GM19193 (cell line): ENCODE measurements around the gene DCTN3.
A peak's percentile ranks its signal among the peaks of the same experiment; 100 is the strongest.

Experiments
- POLR2A ChIP-seq: IDR thresholded peaks from 4 replicates; pipeline ENCODE4 v1.6.1; 2011; ENCODE audit not compliant: insufficient read depth, insufficient read length; ENCODE audit errors: extremely low read depth

DCTN3 gene

DNA sequence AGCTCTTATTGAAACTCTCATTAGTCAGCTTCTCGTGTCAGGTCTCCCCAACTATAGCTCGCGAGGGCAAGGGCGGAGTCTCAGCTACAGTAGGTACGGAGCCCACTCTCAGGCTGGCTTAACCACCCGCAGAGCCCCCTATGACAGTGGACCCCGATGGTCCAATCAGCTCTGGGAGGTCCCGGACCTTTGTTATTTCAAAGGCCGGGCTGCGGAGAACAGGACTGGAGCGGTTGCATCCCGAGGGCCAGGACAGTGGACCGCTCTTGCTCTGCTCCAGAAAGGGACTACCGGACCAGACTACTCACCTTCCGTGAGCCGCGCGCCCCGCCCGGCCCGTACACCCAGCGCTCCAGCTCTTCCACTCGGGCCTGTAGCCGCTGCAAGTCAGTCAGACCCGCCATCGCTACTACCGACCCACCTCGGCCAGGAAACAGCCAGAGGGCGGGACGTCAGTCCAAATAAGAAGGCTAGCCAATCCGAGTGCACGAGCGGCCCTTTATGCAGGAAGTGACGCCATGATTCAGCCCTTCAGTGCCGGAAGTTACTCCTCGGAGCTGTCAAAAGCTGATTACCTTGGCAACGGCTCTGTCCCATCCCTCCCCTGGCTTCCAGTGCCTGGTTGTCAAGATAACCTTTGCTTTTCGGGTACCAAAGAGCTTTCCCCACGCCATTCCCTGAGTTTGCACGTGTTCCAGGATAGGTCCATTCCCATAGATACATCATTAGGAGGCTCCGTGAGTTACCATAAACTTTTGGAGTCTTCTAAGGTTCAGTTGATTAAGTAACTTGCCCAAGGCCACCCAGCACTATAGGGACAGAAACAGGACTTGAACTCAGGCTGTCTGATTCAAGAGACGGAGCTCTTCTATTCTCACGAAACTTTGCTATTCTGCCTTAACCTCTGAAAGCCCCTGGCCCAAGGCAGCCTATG, at the start of gene DCTN3:
DCTN3 (minus strand) TSS at position 435 of the 934 bp plus-strand sequence; CDS start at position 404, 31 bp downstream.
- TF ChIP-seq POLR2A: peak; percentile 80

GRCh38 chr9:34665381-34666250, 45.3 kb upstream of the DCTN3 start:
- TF ChIP-seq POLR2A: peak; percentile 13

- no peak for TF ChIP-seq POLR2A
Measured at GRCh38 chr9:34665067-34665380, 44.7 kb upstream of the DCTN3 start.

GRCh38 chr9:34664281-34665066, 44.2 kb upstream of the DCTN3 start:
- TF ChIP-seq POLR2A: no peak

GRCh38 chr9:34663303-34663605, 43.0 kb upstream of the DCTN3 start:
- TF ChIP-seq POLR2A: no peak

DNA sequence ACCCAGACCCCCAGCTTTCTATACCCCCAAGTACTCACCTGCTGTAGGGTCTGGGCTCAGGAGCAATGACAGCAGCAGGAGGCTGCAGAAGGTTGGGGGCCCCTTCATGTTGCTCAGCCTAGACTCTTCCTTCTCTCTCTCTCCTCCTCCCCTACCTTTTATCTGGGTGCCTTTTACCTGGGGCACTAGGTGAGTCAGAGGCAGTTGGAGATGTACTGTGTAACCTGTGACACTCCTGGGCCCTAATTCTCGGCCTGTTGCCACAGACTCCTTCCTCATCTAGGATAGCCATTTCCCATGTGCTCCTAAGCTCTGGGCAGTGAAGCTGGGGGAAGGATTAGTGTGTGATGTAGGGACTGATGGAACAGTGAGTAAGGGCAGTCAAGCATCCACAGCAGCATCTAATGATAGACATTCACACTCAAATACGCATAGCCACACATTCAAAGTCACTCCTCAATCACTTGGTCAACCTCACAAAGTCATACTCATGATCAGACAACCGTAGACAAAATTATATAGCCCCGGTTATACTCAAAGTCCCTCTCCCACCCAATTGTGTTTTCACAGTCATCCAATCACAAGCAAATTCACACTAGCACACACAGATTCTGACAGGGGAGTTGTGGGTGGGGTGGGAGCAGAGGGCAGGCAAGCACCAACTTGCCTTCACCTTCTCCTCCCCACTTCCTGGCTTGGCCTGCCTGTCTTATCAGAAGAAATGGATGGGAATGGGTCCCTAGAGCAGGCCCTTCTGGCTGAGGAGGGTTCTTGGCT, 42.4 kb upstream of the DCTN3 start, which contains the start of gene CCL27:
CCL27 (minus strand) TSS at position 132 of the 777 bp plus-strand sequence; CDS start at position 108, 24 bp downstream.
- TF ChIP-seq POLR2A: no peak

GRCh38 chr9:34659592-34660253, 39.4 kb upstream of the DCTN3 start:
- no peak for TF ChIP-seq POLR2A

- TF ChIP-seq POLR2A: no peak
Measured at GRCh38 chr9:34658461-34658860, 38.2 kb upstream of the DCTN3 start.

DNA sequence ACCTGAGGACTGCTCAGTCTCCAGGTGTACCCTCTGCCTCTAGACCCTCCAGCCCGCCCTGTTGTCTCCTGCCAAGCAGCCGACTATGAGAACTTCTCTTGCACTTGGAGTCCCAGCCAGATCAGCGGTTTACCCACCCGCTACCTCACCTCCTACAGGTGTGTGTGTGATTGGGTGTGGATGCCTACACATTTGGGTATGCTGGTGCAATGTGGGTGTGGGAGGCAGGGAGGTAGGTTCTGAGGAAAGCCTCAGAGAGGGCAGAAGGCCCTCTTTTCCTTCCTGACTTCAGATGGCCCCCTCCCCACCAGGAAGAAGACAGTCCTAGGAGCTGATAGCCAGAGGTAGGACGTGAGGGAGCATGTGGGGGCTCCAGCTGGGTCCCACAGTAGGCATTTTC, 36.7 kb upstream of the DCTN3 start:
- TF ChIP-seq POLR2A: no peak

DNA sequence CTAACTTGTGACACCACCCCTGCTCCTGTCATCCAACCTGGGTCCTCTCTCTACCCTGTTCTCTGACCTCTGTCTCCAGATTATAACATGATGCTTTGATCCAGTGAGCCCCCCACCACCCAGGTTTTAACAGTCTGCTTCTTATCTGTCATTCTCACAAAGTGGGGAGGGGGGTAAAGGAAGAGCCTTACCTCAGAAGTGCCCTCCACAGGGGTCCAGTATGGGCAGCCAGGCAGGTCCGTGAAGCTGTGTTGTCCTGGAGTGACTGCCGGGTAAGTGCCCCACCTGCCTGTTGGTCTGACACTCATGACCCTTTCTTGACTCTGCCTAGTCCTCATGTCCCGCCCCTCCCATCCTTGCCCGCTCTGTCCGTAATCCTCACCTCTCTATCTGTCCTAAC, 35.1 kb upstream of the DCTN3 start:
- no peak for TF ChIP-seq POLR2A

DNA sequence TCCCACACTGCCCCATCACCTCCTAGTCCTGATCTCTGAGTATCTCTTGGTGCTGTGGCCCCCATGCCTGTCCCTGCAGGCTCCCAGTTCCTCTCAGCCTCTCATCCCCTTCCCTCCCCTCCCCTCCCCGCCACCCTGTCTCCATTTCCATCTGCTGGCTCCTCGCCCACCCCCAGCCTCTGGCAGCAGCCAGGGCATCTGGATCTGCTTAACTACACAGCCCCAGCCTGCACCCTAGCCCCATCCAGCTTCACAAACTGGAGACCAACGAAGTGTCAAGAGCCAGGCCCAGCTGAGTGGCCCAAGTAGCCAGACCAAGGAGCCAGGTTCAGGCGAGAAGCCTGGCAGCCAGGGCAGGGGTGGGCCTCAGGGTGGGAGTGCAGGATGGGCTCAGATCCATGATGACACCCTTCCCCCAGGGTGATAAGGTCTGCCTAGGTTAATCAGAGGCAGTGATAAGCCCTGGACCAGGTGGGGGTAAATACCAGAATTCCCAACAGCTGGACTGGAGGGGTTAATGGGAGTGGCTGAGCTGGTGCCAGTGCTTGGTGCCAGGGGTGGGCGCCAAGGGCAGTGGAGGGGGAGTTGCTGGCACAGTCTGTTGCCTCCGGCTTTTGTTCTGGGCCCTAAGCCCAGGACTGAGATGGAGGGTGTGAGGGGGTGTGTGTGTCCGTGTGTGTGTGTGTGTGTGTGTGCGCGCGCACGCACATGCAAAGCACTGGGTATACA, 34.2 kb upstream of the DCTN3 start:
- TF ChIP-seq POLR2A: no peak

GRCh38 chr9:34653151-34654072, 33.1 kb upstream of the DCTN3 start:
- no peak for TF ChIP-seq POLR2A

DNA sequence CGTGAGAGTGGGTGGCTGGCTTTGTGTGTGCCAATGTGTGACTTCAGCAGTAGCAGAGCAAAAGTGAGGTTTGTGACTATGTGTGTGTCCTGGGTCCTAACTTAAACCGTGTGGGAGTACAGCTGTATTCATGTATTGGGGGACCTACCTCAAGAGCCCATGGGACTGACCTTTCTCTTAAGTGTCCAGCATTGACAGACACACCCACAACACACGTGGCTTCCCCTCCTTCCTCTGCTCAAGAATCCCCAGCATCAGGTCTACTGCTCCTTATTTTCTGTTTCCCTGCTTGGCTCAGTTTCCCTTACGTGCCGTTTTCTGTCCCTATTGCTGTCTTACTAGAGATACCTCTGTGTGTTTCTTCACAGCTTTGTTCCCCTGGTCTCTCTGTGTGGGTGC, 32.3 kb upstream of the DCTN3 start:
- no peak for TF ChIP-seq POLR2A
